ENCODE results near the gene ATP9B. TPM values are rescaled to one million over a fixed set of nuclear protein-coding genes. Genes with fewer than 3 reads are reported as not detected.
"Not testable (repeated sequence)": the region's sequence is repeated elsewhere in the genome, so short reads cannot be mapped to it uniquely, and the experiment has no call there.

ATP9B gene
- total RNA-seq, 2 donors from 2014 or later = 69.5 to 72.4 TPM

DNA sequence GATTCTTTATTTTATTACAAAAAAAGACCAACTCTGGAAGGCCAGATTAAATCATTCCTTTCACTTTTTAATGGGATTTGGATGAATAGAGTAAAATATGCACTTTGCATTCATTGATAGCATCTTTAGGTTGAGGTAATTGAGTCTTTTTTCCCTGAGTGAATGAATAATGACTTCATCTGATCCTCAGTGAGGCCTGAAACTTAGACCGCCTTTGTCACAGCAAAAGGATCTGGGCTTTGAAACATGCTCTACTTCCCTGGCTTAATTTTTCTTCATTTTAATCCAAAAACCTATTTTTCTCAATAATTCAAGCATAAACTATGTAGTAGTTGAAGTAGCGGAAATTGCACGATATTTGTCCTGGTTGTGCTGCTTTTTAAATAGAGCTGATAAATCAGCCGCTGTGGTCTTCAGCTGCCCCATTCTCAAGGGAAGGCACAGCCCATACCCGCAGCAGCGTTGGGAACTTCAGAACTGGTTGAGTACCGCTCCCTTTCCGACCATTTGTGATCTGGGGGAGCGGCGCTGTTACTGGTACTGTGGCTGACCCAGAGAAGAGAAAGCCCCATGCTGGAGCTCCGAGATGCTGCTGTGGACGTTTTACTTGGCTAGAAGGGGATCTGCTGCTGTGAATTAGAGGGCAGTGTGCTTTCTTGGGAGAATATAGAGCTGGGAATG, 181.2 kb downstream of the ATP9B start:
- Mint-ChIP-seq H3K36me3 (ENCODE audit: low read depth) (peaks cover 7% of the 10 kb centered on the region), H3K4me3 (no peak overlapping the region), H3K27me3 (no peaks in the 10 kb centered on the region), H3K27ac (no peak overlapping the region), H3K4me1 (peaks cover 12% of the 10 kb centered on the region)
- ATAC-seq = no peak
- H3K9me3 ChIP-seq (ENCODE audit: control insufficient read depth, low read length, poor library complexity, severe bottlenecking) = no peaks in the 10 kb centered on the region
- no peak for DNase-seq

DNA sequence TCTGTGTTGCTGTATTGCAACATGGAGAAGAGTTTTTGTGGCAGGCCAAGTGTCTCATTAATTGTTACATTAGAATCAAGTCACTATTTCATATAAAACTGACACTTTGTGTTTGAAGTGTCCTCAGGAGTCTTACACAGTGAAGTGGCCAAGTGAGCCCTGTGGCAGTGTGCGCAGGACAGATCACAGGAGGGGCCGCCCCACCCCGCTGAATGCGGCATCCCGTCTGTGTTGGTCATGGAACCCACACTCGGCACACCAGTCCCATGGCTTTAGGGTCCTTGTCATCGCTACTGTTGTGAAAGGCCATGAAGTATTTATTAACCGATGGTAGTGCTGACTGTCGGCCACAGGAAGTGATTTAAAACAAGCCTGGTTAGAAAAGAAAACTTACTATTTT, 181.8 kb downstream of the ATP9B start:
- H3K4me1 Mint-ChIP-seq = peaks cover 12% of the 10 kb centered on the region

DNA sequence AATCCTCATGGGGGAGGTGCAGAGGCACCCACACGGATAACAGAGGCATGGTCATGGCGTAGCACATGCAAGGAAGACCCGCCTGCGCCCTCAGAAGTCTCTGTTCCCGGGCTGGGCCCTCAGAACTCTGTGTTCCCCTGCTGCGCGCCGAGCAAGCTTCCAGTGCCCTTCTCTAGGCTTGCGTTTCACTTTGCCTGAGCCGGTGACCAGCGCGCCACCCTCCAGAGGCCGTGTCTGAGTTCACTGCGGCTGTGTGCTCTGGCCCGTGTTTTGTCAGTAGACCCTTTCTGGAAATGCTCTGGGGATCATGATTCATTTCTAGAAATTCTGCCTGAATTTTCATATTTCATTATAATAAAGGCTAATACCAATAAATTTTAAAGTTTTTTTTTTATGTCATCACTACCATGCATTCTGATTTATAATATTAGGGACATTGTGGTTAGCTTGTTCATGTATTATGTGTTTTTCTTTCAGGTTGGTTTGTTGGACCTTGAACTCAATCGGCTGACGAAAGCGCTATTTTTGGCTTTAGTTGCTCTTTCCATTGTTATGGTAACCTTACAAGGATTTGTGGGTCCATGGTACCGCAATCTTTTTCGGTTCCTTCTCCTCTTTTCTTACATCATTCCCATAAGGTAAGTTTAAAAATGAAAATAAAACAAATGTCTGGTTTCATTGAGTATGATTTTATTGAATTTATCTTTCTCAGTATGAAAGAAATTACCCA, 183.9 kb downstream of the ATP9B start:
- DNase-seq (no peak), ATAC-seq (no peak)
- Mint-ChIP-seq H3K36me3 (ENCODE audit: low read depth) (peaks cover 7% of the 10 kb centered on the region), H3K4me3 (no peak overlapping the region), H3K4me1 (peaks cover 7% of the 10 kb centered on the region), H3K27ac (no peak overlapping the region), H3K27me3 (no peaks in the 10 kb centered on the region)
- H3K9me3 ChIP-seq (ENCODE audit: control insufficient read depth, low read length, poor library complexity, severe bottlenecking) = no peaks in the 10 kb centered on the region

More for the DNA sequence above, 181.8 kb downstream of the ATP9B start:
- Mint-ChIP-seq H3K27ac (no peak overlapping the region), H3K4me3 (no peak overlapping the region), H3K36me3 (ENCODE audit: low read depth) (peaks cover 7% of the 10 kb centered on the region), H3K27me3 (no peaks in the 10 kb centered on the region)
- DNase-seq (no peak), ATAC-seq (no peak)
- no peaks in the 10 kb centered on the region for H3K9me3 ChIP-seq (ENCODE audit: control insufficient read depth, low read length, poor library complexity, severe bottlenecking)

DNA sequence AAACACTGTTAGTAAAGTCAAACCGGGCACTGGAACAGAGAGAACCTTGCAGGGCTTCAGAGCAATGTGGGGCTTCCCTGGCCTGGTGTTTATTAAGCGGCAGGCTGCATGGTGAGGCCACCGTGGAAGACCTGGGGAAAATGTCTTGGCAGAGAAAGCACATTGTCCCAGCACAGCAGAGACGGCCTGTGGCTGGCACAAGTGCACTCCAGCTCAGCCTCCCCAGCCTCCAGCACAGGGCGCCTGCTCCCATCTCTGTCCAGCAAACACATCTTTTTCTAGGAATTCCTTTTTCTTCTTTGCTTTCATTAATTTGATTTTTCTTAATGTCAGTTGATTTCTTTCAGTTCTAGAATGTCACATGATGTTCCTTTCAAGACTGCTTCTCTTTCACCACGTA, 188.3 kb downstream of the ATP9B start:
- ATAC-seq = no peak
- Mint-ChIP-seq H3K4me3 (no peak overlapping the region), H3K4me1 (peaks cover 8% of the 10 kb centered on the region), H3K27me3 (no peaks in the 10 kb centered on the region), H3K27ac (no peak overlapping the region), H3K36me3 (ENCODE audit: low read depth) (peaks cover 10% of the 10 kb centered on the region)
- no peak for DNase-seq
- no peaks in the 10 kb centered on the region for H3K9me3 ChIP-seq (ENCODE audit: control insufficient read depth, low read length, poor library complexity, severe bottlenecking)

DNA sequence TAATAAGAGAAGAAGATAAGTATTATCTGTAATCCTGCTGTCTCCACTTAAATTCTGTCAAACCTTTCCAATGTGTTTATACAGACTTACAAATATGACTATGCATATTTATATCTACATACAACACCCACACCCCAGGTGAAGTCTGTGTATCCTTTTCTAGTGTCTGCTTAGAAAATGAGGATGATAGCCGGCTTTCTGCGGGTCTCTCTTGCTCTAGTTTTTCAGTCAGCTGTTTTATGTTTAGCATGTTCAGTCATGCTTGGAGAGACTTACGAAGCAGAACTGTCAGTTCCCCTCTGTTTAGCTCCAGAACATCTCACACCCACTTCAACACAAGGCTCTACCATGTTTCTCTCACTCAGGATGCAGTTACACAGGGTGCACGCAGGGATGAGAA, 189.3 kb downstream of the ATP9B start:
- no peak overlapping the region for H3K27ac Mint-ChIP-seq
- DNase-seq (no peak), ATAC-seq (no peak)
- H3K4me3 Mint-ChIP-seq = no peak overlapping the region
- no peaks in the 10 kb centered on the region for H3K9me3 ChIP-seq (ENCODE audit: control insufficient read depth, low read length, poor library complexity, severe bottlenecking)
- peaks cover 12% of the 10 kb centered on the region for H3K36me3 Mint-ChIP-seq (ENCODE audit: low read depth)
- H3K27me3 Mint-ChIP-seq = no peaks in the 10 kb centered on the region
- peaks cover 8% of the 10 kb centered on the region for H3K4me1 Mint-ChIP-seq

DNA sequence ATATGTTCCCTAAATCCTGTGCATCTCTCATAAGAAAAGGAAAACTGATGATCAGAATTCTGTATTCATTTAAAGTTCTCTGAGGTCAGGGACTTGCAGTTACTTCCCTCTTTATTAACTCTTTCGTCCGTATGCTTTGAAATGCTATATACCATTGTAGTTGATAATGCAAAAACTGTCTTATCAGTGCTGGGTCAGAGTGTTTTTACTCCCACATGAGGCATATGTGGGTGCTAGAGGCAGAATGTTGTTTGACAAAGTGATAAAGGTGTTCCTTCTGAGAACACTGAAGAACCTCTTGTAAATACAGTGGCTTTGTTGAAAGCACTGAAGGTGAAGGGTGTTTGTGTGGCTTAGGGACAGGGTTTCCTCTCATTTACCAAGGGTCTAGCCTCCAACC, 190.0 kb downstream of the ATP9B start:
- peaks cover 13% of the 10 kb centered on the region for H3K36me3 Mint-ChIP-seq (ENCODE audit: low read depth)
- no peak overlapping the region for H3K4me3 Mint-ChIP-seq
- no peaks in the 10 kb centered on the region for H3K27me3 Mint-ChIP-seq
- H3K27ac Mint-ChIP-seq = no peak overlapping the region
- H3K4me1 Mint-ChIP-seq = peaks cover 8% of the 10 kb centered on the region
- ATAC-seq = no peak
- no peak for DNase-seq
- H3K9me3 ChIP-seq (ENCODE audit: control insufficient read depth, low read length, poor library complexity, severe bottlenecking) = no peaks in the 10 kb centered on the region

DNA sequence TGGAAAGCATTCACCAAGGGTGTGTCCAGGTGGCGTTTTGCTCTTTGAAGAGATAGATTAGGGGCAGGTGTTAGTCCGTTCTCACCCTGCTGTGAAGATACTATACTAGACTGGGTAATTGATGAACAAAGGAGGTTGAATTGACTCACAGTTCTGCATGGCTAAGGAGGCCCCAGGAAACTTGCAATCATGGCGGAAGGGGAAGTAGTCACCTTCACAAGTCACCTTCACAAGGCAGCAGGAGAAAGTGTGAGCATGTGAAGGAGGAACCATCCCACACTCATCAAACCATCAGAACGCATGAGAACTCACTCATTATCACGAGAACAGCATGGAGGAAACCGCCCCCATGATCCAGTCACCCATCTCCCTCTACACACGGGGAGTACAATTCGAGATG, 190.8 kb downstream of the ATP9B start:
- Mint-ChIP-seq H3K36me3 (ENCODE audit: low read depth) (peaks cover 9% of the 10 kb centered on the region), H3K4me3 (no peak overlapping the region), H3K4me1 (peaks cover 6% of the 10 kb centered on the region), H3K27me3 (no peaks in the 10 kb centered on the region), H3K27ac (no peak overlapping the region)
- DNase-seq = no peak
- no peaks in the 10 kb centered on the region for H3K9me3 ChIP-seq (ENCODE audit: control insufficient read depth, low read length, poor library complexity, severe bottlenecking)
- no peak for ATAC-seq

DNA sequence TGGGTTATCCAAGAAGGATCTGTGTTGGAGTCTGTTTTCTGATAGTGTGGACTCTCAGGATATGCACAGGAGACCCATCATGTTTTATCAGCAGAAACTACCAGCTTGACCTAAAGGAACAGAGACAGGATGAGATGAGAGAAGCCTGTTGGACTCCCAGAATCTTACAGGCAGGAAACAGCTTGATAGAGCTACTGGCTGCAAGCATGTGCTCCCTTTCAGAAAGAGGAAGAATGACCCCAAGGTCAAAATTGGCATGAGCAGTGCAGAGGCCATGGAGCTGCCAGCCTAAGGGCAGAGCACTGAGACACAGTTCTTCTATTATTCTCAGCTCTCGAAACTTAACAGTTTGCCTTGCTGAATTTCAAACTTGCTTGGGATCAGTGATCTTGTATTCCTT, 191.3 kb downstream of the ATP9B start:
- Mint-ChIP-seq H3K36me3 (ENCODE audit: low read depth) (peaks cover 6% of the 10 kb centered on the region), H3K27ac (no peak overlapping the region), H3K27me3 (no peaks in the 10 kb centered on the region), H3K4me1 (peaks cover 4% of the 10 kb centered on the region), H3K4me3 (no peak overlapping the region)
- DNase-seq (no peak), ATAC-seq (no peak)
- no peaks in the 10 kb centered on the region for H3K9me3 ChIP-seq (ENCODE audit: control insufficient read depth, low read length, poor library complexity, severe bottlenecking)

DNA sequence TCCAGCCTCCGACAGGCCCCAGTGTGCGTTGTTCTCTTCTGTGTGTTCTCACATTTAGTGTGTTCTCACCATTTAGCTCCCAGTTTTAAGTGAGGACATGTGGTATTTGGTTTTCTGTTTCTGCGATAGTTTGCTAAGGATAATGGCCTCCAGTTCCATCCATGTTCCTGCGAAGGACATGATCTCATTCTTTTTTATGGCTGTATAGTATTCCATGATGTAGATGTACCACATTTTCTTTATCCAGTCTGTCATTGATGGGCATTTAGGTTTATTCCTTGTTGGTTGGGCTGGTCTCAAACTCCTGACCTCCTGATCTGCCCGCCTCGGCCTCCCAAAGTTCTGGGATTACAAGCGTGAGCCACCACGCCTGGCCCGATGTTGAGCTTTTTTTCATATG, 195.9 kb downstream of the ATP9B start:
- not testable (repeated sequence) for ATAC-seq; H3K36me3 Mint-ChIP-seq (ENCODE audit: low read depth); H3K4me1 Mint-ChIP-seq; DNase-seq; H3K27ac Mint-ChIP-seq; H3K9me3 ChIP-seq (ENCODE audit: control insufficient read depth, low read length, poor library complexity, severe bottlenecking); H3K27me3 Mint-ChIP-seq; H3K4me3 Mint-ChIP-seq

DNA sequence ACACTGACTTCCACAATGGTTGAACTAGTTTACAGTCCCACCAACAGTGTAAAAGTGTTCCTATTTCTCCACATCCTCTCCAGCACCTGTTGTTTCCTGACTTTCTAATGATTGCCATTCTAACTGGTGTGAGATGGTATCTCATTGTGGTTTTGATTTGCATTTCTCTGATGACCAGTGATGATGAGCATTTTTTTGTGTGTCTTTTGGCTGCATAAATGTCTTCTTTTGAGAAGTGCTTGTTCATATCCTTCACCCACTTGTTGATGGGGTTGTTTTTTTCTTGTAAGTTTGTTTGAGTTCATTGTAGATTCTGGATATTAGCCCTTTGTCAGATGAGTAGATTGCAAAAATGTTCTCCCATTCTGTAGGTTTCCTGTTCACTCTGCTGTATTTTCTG, 202.6 kb downstream of the ATP9B start:
- H3K36me3 Mint-ChIP-seq (ENCODE audit: low read depth); H3K27me3 Mint-ChIP-seq: not testable (repeated sequence)
- H3K4me1 Mint-ChIP-seq = peaks cover 13% of the 10 kb centered on the region

DNA sequence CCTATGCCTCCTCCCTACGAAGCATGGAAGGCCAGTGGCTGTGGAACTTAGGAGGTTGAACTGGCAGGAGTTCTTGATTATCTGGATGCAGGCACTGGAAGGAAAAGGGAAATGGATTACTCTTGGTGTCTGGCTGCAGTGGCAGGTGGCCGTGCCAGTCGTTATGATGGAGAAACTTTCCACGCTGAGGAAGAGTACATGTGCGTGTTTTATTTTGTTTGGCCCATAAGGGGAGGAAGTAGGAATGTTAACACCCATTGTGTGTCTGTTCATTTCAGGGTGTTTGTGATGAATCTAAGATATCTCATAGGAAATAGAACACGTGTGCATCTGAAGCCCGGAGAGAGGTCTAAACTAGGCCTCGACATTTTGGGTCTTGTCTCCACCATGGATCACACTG, 203.7 kb downstream of the ATP9B start:
- DNase-seq (no peak), ATAC-seq (no peak)
- H3K4me1 Mint-ChIP-seq = peaks cover 13% of the 10 kb centered on the region
- no peaks in the 10 kb centered on the region for H3K27me3 Mint-ChIP-seq
- H3K9me3 ChIP-seq (ENCODE audit: control insufficient read depth, low read length, poor library complexity, severe bottlenecking) = no peaks in the 10 kb centered on the region
- peaks cover 7% of the 10 kb centered on the region for H3K36me3 Mint-ChIP-seq (ENCODE audit: low read depth)
- no peak overlapping the region for H3K27ac Mint-ChIP-seq
- H3K4me3 Mint-ChIP-seq = no peak overlapping the region

More for the DNA sequence above, 202.6 kb downstream of the ATP9B start:
- ATAC-seq; H3K27ac Mint-ChIP-seq; DNase-seq; H3K9me3 ChIP-seq (ENCODE audit: control insufficient read depth, low read length, poor library complexity, severe bottlenecking); H3K4me3 Mint-ChIP-seq: not testable (repeated sequence)

DNA sequence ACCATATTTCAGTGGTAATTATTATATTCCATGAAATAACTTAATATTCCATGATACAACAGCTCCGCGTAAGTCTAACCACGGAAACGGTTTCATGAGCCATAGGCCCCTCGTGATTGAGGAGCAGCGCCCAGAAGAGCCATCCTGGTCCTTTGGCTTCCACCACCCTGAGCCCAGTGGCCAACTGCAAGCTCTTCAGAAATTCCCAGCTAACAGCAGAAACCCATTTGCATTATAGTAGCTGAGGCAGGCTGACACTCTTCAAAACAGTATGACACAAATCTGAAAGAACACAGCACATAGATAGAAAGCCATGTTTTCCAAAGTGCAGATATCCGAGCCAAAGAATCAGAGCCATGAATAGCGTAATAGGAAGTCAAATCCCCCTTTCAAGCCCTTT, 205.6 kb downstream of the ATP9B start:
- ATAC-seq = no peak
- Mint-ChIP-seq H3K27me3 (no peaks in the 10 kb centered on the region), H3K4me1 (peaks cover 13% of the 10 kb centered on the region), H3K36me3 (ENCODE audit: low read depth) (peaks cover 5% of the 10 kb centered on the region), H3K27ac (no peak overlapping the region), H3K4me3 (peak overlapping the region; percentile 60)
- H3K9me3 ChIP-seq (ENCODE audit: control insufficient read depth, low read length, poor library complexity, severe bottlenecking) = no peaks in the 10 kb centered on the region
- DNase-seq = no peak

DNA sequence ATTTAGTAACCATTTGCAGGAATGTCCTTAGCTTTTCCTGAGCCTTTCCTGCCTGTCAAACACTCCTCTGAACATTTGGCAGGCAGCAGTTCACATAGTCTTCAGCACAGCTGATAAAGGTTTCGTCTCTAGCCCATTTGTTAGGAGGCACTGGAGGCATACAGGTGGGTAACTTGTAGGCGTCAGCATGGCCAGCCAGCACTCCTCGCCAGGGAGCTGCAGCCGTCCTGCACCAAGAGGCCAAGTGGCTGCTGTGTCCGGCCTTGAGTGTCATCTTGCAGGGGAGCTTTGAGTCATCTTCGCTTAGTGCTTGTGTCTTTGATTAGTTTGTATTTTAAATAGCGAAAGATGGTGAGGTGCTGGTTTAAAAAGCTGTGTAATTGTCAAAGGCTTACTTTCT, 206.3 kb downstream of the ATP9B start:
- H3K9me3 ChIP-seq (ENCODE audit: control insufficient read depth, low read length, poor library complexity, severe bottlenecking) = no peaks in the 10 kb centered on the region
- Mint-ChIP-seq H3K27ac (peak overlapping the region; percentile 47), H3K4me3 (no peak overlapping the region), H3K27me3 (no peaks in the 10 kb centered on the region), H3K36me3 (ENCODE audit: low read depth) (peaks cover 5% of the 10 kb centered on the region), H3K4me1 (peaks cover 13% of the 10 kb centered on the region)
- ATAC-seq (no peak), DNase-seq (no peak)

DNA sequence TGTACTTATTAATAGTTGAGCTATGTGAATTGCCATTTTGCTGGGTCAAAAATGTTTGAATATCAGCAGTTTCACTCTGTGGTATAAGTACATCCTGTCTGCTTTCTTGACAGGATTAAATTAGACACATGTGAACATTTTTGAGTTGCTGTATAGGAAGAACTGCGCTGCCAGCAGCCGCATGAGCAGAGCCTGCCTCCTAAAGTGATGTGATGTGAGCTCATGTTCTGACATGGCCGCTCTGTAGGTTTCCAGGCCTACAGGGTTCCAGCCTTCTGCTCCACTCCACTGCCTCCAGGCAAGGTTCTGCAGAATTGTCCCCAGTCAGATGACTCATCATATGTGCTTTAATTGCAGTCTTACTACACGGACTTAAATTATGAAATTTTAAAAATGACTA, 206.8 kb downstream of the ATP9B start:
- no peak overlapping the region for H3K4me3 Mint-ChIP-seq
- H3K36me3 Mint-ChIP-seq (ENCODE audit: low read depth) = peaks cover 5% of the 10 kb centered on the region
- DNase-seq (no peak), ATAC-seq (no peak)
- H3K9me3 ChIP-seq (ENCODE audit: control insufficient read depth, low read length, poor library complexity, severe bottlenecking) = no peaks in the 10 kb centered on the region
- H3K4me1 Mint-ChIP-seq = peaks cover 13% of the 10 kb centered on the region
- no peaks in the 10 kb centered on the region for H3K27me3 Mint-ChIP-seq
- peak overlapping the region; percentile 47 for H3K27ac Mint-ChIP-seq
